ENCODE data around the gene MVK. TPM values are rescaled to one million over a fixed set of nuclear protein-coding genes. Genes with fewer than 3 reads are reported as not detected.

MVK gene
- total and polyA plus RNA-seq, 2 donors from 2014 or later, result 40.0 to 48.1 TPM

GRCh38 chr12:109621901-109622364, 48.3 kb downstream of the MVK start:
- TF ChIP-seq CTCF (IDR thresholded peaks at IDR 0.05; ENCODE audit: borderline replicate concordance, extremely low read depth, insufficient read depth), result no peak
- FAIRE-seq, result no peak
- Histone ChIP-seq H3K4me1 (ENCODE audit: control insufficient read depth in 2 of 3, insufficient read depth in 2 of 3, low read depth in 1 of 3, low read length in 3 of 3) (no peaks in the 10 kb centered on the region), H3K9ac (ENCODE audit: low read length in 3 of 3) (no peak overlapping the region), H3K4me3 (ENCODE audit: low read length in 3 of 3) (no peak overlapping the region), H3K36me3 (ENCODE audit: control insufficient read depth in 2 of 3, insufficient read depth in 3 of 3, low read length in 3 of 3) (no peaks in the 10 kb centered on the region), H3K27ac (ENCODE audit: low read depth in 2 of 2, low read length in 2 of 2) (no peak overlapping the region), H3K27me3 (ENCODE audit: control insufficient read depth, insufficient read depth, low read length) (no peaks in the 10 kb centered on the region), H3K9me3 (ENCODE audit: control insufficient read depth in 2 of 3, insufficient read depth in 1 of 3, low read length in 3 of 3) (no peaks in the 10 kb centered on the region)
- DNase-seq, result peak in 4 of 5 donors; percentile 23 to 52 (median 40)
- intact Hi-C loops (cut with DNase I), result no loop called here

DNA sequence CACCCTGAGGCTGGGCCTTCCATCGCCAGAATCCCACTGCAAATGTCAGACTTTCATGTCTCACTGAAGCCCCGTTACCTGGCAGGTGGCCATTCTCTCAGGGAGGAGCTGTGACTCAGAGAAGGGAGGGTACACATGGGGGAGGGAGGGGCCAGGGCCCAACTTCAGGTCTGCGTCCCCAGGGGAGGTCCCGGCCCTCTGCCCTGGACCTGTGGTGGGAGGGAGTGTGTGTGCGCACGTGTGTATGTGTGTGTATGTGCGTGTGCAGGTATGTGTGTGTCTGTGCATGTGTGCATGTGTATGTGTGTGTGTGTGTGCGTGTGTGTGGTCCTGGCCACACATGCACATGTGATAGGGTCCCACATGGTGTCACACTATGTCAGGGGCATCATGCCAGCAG, 50.9 kb downstream of the MVK start:
- intact Hi-C loops (cut with DNase I), result no loop called here

GRCh38 chr12:109625131-109625559, 51.6 kb downstream of the MVK start:
- Histone ChIP-seq H3K4me1 (ENCODE audit: control insufficient read depth in 2 of 3, insufficient read depth in 2 of 3, low read depth in 1 of 3, low read length in 3 of 3) (no peaks in the 10 kb centered on the region), H3K9me3 (ENCODE audit: control insufficient read depth in 2 of 3, insufficient read depth in 1 of 3, low read length in 3 of 3) (no peaks in the 10 kb centered on the region), H3K27me3 (ENCODE audit: control insufficient read depth, insufficient read depth, low read length) (no peaks in the 10 kb centered on the region), H3K36me3 (ENCODE audit: control insufficient read depth in 2 of 3, insufficient read depth in 3 of 3, low read length in 3 of 3) (no peaks in the 10 kb centered on the region), H3K9ac (ENCODE audit: low read length in 3 of 3) (no peak overlapping the region), H3K4me3 (ENCODE audit: low read length in 3 of 3) (no peak overlapping the region), H3K27ac (ENCODE audit: low read depth in 2 of 2, low read length in 2 of 2) (no peak overlapping the region)
- FAIRE-seq, result no peak
- DNase-seq, result no peak
- no peak for TF ChIP-seq CTCF (IDR thresholded peaks at IDR 0.05; ENCODE audit: borderline replicate concordance, extremely low read depth, insufficient read depth)
- intact Hi-C loops (cut with DNase I), result no loop called here

More for the DNA sequence above, 50.9 kb downstream of the MVK start:
- no peak for TF ChIP-seq CTCF (IDR thresholded peaks at IDR 0.05; ENCODE audit: borderline replicate concordance, extremely low read depth, insufficient read depth)
- Histone ChIP-seq H3K36me3 (ENCODE audit: control insufficient read depth in 2 of 3, insufficient read depth in 3 of 3, low read length in 3 of 3) (no peaks in the 10 kb centered on the region), H3K27ac (ENCODE audit: low read depth in 2 of 2, low read length in 2 of 2) (no peak overlapping the region), H3K4me1 (ENCODE audit: control insufficient read depth in 2 of 3, insufficient read depth in 2 of 3, low read depth in 1 of 3, low read length in 3 of 3) (no peaks in the 10 kb centered on the region), H3K9me3 (ENCODE audit: control insufficient read depth in 2 of 3, insufficient read depth in 1 of 3, low read length in 3 of 3) (no peaks in the 10 kb centered on the region), H3K27me3 (ENCODE audit: control insufficient read depth, insufficient read depth, low read length) (no peaks in the 10 kb centered on the region), H3K4me3 (ENCODE audit: low read length in 3 of 3) (no peak overlapping the region), H3K9ac (ENCODE audit: low read length in 3 of 3) (no peak overlapping the region)
- DNase-seq (no peak), FAIRE-seq (no peak)
